Activated CD4-positive, alpha-beta T cell treated with anti-CD3 and anti-CD28 coated beads, Interleukin-2, amount 50 U/mL, for 1 hour (primary cell): Measurements from ENCODE around the gene ANKRD42.
A peak's percentile ranks its signal among the peaks of the same experiment; 100 is the strongest.

Source experiments
- DNase-seq: peaks from one replicate; pipeline ENCODE4 v3.0.0-alpha.2; 2020

Gene ANKRD42

DNA sequence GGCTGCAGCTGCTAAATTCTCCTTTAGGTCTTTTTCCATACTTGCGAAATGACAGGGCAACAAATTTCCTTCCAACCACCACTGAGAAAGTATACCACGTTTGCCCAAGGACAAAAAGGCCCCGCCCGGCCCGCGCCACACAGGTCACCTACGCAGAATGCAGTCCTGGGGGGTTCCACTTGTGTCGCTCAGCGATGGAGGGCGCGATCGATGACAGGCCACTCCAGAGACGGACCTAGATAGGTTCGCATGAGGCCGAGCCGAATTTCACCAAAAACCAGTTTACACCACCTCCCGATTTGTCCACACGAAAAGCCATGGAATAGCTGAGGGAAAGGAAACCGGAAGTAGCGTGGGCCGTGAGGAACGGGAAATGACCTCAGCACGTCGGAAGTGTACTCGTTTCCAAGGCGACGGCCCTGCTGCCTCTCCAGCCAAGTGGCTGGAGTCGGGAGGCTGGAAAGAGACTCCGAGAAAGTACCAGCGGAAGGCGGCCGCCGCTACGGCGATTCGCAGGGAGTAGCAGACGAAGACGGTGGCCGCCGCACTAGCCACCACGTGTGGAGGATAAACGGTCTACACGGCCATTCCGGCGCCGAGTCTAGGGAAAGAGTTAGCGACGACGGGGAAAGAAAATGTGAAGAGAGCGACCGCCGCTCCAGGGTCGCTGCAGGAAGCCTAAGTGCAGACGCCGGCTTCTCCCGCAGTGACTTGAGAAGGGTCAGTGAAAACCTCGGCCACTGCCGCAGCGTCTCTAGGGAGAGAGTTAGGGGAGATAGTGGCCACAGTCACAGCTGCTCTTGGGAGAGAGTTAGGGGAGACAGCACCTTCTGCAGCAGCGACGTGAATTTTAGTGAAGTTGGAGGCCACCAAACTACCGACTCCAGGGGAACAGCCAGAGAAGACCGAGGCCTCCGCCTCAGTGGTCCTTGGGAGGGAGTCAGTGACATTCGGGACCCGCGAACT is at the start of gene ANKRD42:
Gene ANKRD42 (plus strand): TSS at position 398 of the 966 bp plus-strand sequence. CDS start 959 bp downstream, outside the sequence.
- peak; percentile 75 for DNase-seq

DNA sequence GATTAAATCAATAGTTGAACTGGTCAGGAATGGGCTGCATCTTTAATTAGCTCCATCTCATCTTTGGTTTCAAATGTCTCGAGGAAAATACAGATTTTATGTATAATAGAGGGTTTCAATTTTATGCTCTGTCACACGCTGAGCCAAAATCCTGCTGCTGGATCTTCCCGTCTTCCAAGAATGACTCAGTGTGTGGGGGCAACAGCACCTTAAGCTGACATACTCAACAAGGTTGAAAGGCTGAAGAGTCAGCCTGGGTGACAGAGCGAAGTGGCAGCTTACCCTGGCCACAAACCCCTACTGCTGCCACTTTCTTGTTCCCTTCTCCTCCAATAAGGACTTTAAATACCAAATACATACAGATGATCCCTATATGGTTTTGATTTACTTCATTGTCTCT is 45.6 kb upstream of the ANKRD42 start:
- no peak for DNase-seq

DNA sequence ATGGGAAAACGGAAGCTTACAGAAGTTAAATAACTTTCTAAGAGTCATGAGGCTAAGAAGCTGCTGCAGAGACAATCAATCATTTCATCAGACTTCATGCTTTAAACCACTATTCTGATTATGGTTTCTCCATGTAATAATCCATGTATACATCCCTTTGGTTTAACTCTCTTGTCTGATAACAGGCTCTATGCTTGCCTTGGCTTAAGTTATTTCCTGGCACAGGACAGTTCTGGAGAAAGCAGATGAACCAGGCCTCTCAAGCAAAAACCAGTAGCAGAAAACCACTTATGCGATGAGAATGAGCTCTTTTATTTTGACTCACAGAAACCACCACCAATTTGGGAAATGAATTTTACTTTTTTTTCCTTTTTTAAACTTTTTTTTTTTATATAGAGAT is 43.1 kb upstream of the ANKRD42 start:
- no peak for DNase-seq

DNA sequence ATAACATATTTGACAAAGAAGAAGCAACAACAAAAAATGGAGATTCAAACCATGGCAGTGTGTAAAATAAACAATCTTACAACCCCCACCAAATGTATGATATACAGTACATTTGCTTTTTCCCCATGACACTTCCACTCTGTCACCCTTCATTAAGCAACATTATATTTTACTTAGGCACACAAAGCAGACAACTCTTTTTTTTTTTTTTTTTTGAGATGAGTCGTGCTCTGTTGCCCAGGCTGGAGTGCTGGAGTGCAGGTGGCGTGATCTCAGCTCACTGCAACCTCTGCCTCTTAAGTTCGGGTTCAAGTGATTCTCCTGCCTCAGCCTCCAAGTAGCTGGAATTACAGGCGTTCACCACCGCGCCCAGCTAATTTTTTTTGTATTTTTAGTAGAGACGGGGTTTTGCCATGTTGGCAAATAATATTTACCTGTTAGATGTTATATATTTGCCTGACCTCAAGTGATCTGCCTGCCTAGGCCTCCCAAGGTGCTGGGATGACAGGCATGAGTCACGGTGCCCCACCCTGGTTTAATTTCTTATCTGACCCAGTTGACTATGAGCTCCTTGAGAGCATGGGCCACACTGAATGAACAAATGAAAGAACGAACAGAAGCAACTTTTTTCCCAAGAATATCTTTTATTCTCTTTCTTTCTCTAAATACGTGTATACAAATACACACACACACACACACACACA is 42.1 kb upstream of the ANKRD42 start:
- no peak for DNase-seq

DNA sequence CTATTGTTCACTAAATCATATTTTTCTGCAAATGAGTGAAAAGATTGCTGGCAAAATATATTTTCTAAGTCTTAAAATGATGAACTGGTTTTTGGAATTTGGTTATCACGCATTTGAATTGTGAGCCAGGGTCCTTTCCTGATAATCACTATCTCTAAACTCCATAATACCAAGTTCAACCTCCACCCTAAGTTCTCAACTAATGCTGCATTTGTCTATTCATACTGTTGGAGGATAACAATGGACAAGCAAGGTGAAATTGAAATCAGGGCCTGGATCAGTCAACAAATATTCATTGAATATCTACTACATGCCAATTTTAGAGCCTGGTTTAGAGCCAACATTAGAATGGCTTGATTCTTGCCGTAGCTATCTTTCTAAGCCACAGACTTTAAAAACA is 41.2 kb upstream of the ANKRD42 start:
- no peak for DNase-seq

DNA sequence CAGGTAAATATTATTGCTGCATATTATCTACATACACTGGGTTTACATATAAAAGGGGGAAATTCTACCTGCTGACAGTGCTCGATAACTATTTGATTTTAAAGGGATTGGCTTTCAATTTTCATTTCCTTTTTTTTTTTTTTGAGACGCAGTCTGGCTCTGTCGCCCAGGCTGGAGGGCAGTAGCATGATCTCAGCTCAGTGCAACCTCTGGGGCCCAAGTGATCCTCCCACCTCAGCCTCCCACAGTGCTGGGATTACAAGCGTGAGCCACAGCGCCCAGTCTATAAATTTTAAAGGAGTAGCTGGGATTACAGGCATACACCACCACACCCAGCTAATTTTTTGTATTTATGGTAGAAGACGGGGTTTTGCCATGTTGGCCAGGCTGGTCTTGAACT is 39.7 kb upstream of the ANKRD42 start:
- DNase-seq: no peak

DNA sequence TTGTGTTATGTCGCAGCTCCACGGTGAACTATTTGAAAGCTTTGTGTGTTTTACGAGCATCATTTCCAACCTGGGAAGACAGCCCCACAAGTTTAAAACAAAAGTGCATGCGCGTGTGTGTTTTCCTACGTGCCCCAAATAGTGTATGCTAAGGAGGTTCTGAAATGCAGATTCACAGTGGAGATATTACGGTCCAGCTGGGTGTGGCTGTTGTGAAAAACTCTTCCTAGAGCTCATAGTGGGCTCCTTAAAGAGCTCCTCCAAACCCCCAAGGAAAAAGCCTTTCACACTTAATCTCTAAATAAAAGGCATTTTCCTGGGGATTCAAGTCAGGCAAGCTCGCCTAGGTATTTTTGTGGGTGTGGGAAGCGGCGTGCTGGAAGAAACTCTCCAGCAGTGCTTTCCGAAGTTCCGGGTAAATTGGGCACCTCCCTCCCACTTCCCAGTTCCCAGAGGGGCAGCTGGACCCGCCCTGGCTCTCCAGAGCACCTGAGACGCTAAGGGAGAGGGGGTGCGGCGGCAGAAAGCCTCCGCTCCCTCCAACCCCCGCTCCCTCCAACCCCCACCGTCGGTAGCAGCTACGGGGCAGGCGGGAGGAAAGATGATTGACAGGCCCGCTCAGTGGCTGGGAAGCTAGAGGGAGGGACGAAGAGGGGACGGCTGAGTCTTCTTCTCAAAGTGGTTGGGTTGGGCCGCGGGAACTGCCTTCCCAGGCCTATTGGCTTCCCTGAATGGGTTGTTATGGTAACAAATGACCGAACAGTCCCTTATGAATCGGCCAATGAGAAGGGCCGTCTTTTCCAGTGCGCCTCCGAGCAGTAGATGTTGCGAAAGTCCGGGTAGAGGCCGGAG is 37.1 kb upstream of the ANKRD42 start:
- DNase-seq: peak; percentile 97

DNA sequence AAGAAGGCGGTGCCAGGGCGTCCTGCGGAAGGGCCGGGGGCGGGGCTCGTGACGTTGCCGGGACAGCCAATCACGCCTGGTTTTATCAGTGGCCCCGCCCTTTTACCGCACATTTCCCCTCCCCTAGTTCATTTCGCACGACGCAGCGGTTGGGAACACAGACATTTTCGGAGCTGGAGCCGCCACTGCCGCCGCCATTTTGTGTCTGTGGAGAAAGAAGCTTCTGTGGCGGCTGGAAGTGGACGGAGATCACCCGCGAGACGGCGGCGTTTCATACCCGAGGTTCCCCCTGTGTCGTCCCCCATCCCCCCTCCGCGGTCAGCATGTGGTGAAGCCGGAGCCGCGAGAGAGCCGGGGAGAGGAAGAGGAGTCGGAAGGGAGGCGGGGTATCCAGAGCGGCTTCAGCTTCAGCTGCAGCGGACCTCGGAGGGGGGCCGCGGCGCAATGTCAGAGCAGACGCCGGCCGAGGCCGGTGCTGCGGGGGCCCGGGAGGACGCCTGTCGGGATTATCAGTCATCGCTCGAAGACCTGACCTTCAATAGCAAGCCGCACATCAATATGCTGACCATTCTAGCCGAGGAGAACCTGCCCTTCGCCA is 36.4 kb upstream of the ANKRD42 start, which contains the start of gene PCF11:
Gene PCF11 (plus strand): TSS at position 136 of the 598 bp plus-strand sequence. CDS start 309 bp downstream, at position 445.
- DNase-seq: no peak

DNA sequence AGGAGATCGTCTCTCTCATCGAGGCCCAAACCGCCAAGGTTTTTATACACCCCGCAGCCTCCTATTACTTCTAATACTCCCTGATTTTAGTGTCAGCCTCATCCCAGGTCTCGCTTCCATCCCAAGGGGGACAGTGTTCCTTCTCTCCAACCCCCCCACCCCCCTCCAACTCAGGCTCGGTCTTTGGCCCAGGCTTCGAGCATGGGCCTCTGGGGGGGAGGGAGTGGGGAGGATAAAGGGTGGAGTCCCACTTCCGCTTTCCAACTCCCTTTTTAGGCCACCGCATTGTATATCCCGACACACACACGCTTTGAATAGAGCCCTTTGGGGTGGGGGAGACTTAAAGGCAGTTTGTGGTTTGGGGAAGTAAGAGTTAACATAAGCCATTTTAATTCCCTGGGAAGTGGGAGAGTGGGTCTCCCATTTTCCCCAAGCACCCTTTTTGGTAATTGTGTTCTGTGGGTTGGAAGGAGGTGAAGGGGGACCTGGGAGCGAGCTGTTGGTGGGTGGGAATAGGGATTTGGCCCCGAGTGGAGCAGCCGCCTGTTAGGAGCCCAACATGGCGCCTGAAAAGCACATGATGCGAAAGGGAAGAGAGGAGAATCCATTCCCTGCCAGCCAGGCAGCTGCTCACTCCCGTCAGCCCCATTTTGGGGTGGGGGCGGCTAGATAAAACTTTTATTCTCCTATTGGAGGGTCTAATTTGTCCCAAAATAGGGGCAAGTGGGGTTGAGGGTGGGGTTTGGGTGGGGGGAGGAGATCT is 35.7 kb upstream of the ANKRD42 start:
- peak; percentile 28 for DNase-seq

DNA sequence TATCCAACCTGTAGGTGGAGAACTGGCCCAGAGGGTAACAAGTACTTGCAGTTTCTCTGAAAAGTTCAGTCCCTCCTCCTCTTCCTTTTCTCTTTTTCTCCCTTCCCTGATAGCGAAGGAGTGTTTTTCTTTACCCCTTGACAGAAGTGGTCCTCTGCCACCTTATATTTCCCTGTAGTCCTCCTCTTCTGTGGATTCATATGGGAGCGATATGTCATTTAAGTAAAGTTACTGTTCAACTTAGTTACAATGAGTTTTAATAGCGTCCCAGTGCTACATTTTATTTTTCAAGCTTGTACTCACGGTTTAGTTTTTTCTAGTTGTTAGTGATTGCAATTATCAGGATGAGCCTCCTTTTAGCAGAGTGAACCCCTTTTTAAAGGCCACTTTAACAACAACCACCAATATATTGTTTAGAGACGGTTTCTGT is 35.1 kb upstream of the ANKRD42 start:
- no peak for DNase-seq

DNA sequence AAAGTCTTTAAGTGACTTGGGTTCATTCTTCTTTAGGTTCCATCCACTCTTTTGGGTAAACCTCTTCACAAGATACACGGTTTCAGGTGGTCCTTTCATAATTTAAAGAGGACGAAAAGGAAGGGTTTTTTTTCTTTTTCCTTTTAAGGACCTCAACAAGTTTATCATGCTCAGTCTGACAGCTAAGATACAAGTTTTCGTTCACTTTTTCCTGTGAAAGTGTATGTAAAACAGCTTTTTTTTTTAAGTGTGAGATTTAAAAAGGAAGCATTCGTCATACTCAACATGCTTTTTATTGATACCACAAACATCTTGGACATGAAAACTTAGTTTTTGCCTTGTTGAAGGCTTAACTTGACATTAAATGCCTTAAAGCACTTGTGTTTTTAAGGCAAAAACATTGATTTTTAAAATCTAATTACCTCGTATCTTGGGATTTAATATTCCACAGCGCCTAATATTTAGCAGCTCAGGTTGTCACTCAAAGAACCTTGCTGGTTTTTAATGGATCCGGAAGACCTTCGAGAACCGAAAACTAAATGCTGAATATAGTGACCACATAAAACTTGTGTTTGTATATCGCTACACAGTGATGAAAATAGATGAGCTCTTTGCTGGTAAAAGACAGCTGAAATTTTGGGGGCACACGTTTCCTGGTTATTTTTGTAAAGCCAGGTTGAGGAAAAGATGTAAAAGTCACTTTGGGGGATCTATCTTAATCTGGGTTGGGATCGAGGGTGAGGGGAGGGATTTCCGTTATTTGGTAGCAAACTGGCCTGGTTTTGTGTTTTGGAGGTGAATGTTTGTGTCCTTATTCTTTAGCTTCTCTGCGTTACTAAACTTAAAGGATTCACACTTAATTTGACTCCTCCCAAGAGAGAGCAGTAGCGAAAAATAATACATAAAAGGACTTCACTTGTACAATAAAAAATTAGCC is 34.3 kb upstream of the ANKRD42 start:
- DNase-seq: no peak

DNA sequence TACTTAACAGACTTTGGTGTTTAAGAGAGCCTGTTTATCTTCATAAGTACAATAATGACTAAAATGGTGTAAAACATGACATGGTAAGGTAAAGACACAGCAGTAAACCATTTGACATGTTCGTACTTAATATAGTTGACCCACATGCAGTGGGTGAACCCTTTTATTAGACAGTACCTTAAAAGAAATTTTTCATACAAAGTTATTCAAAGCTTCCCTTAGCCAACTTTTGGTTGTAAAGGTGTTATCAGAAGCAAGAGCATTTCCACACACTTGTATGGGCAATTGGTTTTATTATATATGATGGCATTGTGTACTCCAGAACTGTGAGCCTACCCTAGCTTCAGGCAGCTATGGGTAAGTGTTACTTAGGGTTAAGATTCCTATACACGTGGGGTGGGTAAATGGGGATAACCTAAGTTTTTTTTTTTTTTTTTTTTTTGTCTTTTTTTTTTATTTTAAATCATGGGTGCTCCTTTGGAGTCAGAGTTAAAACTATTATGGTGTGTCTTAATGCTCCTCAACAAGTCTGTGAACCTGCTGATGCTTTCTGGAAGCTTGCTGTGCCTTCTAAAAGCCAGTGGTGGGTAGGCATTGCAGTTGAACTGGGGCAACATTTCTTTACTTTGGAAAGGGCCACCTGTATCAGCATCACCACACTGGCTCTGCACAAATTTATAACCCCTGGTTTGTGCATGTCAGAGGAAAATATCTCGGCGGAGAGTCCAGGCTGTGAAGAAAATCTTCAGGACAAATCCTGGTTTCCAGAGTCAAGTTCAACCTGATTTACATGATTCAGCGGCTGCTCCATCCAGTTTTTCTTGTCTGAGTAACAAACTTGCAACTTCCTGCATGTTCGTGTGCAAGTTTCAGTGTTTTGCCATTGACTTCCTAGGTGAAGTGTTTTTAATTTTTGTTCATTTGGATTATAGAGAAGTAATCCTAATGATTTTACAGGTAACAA is 33.3 kb upstream of the ANKRD42 start:
- DNase-seq: no peak

DNA sequence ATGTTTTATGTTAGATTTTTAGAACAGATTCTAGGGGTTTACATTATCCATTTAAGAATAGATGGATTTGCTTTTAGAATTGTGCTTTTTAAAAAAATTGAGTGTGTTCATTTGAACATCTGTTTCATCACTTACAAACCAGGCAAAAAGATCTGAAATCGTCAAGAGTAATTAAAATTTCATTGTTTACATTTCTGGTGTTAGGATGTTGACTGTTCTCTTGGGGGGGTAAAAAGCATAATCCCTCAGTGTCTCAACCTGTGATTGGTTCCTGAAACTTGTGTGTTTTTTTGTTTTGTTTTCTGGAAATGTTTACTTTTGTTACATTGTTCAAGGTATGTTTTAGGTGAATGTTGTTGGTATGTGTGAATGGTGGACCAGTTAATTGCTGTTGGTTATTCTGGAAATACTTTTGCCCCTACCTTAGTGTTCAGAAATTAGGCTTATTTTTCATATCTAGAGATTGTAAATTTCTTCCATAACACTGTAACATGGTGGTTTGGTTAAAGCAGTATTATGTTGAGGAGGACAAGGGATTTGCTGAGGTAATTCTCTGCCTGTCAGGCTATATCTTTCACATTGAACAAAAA is 31.8 kb upstream of the ANKRD42 start:
- no peak for DNase-seq

DNA sequence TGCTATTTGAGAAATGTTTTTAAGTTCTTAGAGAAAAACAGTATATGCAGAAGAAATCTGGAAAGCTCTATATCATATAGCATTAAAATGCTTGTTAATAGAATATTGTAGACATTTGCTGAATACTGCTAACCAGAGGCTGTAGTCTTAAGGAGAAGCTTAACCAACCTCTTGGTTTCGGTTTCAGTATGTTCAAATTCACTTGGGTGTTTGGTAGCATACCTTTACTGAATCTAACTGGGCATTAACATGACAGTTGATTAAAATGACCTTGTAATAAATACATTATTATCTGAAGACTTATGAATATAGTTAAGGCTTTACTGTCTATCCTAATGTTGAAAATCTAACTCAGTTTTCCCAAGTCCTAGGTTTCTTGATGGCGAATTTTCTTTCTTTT is 31.1 kb upstream of the ANKRD42 start:
- no peak for DNase-seq

DNA sequence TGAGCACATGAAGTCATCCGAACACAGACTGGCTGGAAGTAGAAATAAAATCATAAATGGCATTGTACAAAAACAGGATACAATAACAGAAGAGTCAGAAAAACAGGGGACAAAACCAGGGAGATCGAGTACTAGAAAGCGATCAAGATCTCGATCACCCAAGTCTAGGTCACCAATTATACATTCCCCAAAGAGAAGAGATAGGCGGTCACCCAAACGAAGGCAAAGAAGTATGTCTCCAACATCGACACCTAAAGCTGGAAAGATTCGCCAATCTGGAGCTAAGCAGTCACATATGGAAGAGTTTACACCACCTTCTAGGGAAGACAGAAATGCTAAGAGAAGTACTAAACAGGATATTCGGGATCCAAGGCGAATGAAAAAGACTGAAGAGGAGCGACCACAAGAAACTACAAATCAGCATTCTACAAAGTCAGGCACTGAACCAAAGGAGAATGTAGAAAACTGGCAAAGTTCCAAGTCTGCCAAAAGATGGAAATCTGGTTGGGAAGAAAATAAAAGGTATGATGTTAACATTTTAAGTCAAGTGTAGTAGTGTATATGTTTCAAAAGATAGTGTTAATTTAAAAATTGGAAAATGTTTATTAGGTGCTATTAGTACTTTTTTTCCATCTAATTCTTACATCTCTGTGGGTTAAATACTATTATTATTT is 27.2 kb upstream of the ANKRD42 start:
- no peak for DNase-seq

DNA sequence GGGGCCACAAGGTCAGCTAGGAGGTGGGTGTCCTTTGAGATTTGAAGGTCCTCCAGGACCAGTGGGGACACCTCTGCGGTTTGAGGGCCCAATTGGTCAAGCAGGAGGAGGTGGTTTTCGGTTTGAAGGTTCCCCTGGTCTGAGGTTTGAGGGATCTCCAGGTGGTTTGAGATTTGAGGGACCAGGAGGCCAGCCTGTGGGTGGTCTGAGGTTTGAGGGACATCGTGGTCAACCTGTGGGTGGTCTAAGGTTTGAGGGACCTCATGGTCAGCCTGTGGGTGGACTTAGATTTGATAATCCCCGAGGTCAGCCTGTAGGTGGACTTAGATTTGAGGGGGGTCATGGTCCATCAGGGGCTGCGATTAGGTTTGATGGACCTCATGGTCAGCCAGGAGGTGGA is 24.8 kb upstream of the ANKRD42 start:
- no peak for DNase-seq

DNA sequence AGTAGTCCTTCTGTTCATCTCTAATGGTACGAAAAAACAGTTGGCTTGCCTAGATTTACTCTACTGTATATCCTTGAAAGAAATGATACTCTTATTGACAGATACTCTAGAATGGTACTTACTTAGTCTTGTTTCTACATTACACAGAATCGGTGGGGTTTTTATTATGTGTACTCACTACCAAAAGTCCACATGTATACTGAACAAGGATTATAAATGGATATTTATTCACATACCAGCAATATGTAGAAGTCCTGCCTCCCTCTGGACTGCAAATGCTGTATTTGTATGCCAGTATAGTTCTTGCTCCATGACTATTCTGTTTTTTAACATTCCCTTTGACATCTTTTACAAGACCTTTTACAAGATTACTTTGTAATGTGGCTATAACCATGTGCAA is 22.6 kb upstream of the ANKRD42 start:
- DNase-seq: no peak

DNA sequence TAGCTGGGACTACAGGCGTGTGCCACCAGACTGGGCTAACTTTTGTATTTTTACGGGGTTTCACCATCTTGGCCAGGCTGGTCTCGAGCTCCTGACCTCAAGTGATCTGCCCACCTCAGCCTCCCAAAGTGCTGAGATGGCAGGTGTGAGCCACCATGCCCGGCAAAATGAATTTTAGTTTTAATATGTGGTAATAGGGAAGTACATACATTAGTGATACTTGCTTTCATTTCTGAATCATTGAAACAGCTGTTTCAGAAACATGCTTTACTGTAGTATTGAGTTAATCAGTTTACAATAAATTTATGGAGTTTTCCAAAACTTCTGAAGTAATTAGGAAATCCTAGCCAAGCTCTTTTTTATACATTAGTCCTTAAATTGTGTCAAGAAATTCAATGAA is 21.0 kb upstream of the ANKRD42 start:
- DNase-seq: no peak
